Measurements from ENCODE around the gene ANKRD13B.

DNA sequence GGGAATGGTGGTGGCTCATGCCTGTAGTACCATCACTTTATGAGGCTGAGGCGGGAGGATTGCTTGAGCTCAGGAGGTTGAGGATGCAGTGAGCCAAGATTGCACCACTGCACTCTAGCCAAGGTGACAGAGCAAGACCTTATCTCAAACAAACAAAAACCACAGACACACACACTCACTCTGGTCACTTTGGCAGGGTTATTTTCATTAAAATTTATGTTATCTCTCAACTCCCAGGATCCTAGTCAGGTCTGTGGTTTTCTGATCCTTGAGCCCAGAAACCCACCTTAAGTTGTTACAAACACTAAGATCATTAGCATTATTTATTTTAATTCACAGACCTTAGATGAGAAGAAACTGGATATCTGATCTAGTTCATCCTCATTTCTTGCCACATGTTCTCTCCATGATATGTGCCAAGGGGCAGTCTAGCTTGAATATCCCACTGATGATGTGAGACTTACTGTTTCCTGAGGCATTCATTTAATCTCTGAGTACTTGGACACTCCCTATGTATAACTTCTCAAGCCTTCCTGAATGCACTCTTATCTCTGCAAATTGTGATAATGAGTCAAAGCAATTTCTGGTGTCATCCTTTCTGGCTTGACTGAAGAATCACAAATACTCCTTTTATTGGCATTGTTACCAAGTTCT lies 35.7 kb upstream of the ANKRD13B start:
- TF ChIP-seq, protein P1, sequence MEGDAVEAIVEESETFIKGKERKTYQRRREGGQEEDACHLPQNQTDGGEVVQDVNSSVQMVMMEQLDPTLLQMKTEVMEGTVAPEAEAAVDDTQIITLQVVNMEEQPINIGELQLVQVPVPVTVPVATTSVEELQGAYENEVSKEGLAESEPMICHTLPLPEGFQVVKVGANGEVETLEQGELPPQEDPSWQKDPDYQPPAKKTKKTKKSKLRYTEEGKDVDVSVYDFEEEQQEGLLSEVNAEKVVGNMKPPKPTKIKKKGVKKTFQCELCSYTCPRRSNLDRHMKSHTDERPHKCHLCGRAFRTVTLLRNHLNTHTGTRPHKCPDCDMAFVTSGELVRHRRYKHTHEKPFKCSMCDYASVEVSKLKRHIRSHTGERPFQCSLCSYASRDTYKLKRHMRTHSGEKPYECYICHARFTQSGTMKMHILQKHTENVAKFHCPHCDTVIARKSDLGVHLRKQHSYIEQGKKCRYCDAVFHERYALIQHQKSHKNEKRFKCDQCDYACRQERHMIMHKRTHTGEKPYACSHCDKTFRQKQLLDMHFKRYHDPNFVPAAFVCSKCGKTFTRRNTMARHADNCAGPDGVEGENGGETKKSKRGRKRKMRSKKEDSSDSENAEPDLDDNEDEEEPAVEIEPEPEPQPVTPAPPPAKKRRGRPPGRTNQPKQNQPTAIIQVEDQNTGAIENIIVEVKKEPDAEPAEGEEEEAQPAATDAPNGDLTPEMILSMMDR (IDR thresholded peaks at IDR 0.05) = no peak
- TF ChIP-seq POLR2AphosphoS5 (IDR thresholded peaks at IDR 0.05; ENCODE audit: insufficient read depth in 1 of 2, low read depth in 1 of 2) = no peak
